ENCODE measurements around the gene RNF4. TPM values are rescaled to one million over a fixed set of nuclear protein-coding genes. Genes with fewer than 3 reads are reported as not detected.

RNF4 gene
- total and polyA plus RNA-seq, 2 donors = 35.7 to 38.4 TPM

Other genes starting within 250 kb of the RNF4 start
- gene HAUS3, start 227.0 kb upstream of the RNF4 start, total RNA-seq = 26.6 TPM
- 8.1 TPM for gene HAUS3, start 227.0 kb upstream of the RNF4 start, polyA plus RNA-seq
- 3.1 TPM for gene POLN, start 227.0 kb upstream of the RNF4 start, total RNA-seq
- gene POLN, start 227.0 kb upstream of the RNF4 start, polyA plus RNA-seq = 1.0 TPM
- 27.3 TPM for gene MXD4, start 207.0 kb upstream of the RNF4 start, total RNA-seq
- 55.2 TPM for gene MXD4, start 207.0 kb upstream of the RNF4 start, polyA plus RNA-seq
- 6.3 TPM for gene ZFYVE28, start 50.5 kb upstream of the RNF4 start, total RNA-seq
- gene ZFYVE28, start 50.5 kb upstream of the RNF4 start, polyA plus RNA-seq = 8.4 TPM
- not detected for gene CFAP99, start 50.2 kb upstream of the RNF4 start, total RNA-seq
- 0.06 TPM for gene CFAP99, start 50.2 kb upstream of the RNF4 start, polyA plus RNA-seq
- gene FAM193A, start 67.5 kb downstream of the RNF4 start, total RNA-seq = 18.7 TPM
- 16.2 TPM for gene FAM193A, start 67.5 kb downstream of the RNF4 start, polyA plus RNA-seq

All from urinary bladder (tissue), 2 donors.